Lung (tissue), 12 donors: ENCODE results near the gene TMEM178B. TPM values are rescaled to one million over a fixed set of nuclear protein-coding genes. Genes with fewer than 3 reads are reported as not detected.

Experiments used
- ATAC-seq: fragments of 200-7000 bp; cut with Tn5 transposase; one replicate; pipeline ENCODE4 v1.9.1; 2020; ENCODE audit warnings: moderate number of reproducible peaks; ENCODE audit not compliant: insufficient read depth, low FRiP score
- DNase-seq, 3 donors: peaks; one replicate each; pipeline ENCODE4 v3.0.0-alpha.2; 2013 to 2017
- H3K27ac ChIP-seq, 2 donors: one replicate each; pipeline ENCODE4 v1.5.1; 2013; ENCODE audit warnings: mild to moderate bottlenecking in 2 of 2, moderate library complexity in 2 of 2, control low read depth in 1 of 2, inconsistent platforms in 1 of 2, low read depth in 1 of 2, low read length in 1 of 2
- H3K27me3 ChIP-seq, 3 donors: one replicate each; pipeline ENCODE4 v1.5.1; 2013; ENCODE audit warnings: low read length in 2 of 3; ENCODE audit not compliant: control insufficient read depth in 3 of 3, insufficient read depth in 3 of 3
- H3K36me3 ChIP-seq, 4 donors: one replicate each; pipeline ENCODE4 v1.5.1; 2013; ENCODE audit warnings: low read length in 4 of 4, mild to moderate bottlenecking in 1 of 4, moderate library complexity in 1 of 4; ENCODE audit not compliant: control insufficient read depth in 4 of 4, insufficient read depth in 4 of 4
- H3K4me1 ChIP-seq, 5 donors: one replicate each; pipeline ENCODE4 v1.5.1; 2013; ENCODE audit warnings: low read length in 5 of 5, mild to moderate bottlenecking in 2 of 5, moderate library complexity in 1 of 5; ENCODE audit not compliant: control insufficient read depth in 5 of 5, insufficient read depth in 5 of 5
- H3K4me3 ChIP-seq: one replicate; pipeline ENCODE4 v1.5.1; 2013; ENCODE audit warnings: mild to moderate bottlenecking, control low read depth, moderate library complexity
- H3K9ac ChIP-seq, 2 donors: one replicate each; pipeline ENCODE4 v1.5.1; 2013; ENCODE audit warnings: low read length in 2 of 2, control low read depth in 1 of 2; ENCODE audit not compliant: insufficient read depth in 1 of 2
- H3K9me3 ChIP-seq, 4 donors: one replicate each; pipeline ENCODE4 v1.5.1; 2013; ENCODE audit warnings: low read length in 3 of 4, mild to moderate bottlenecking in 1 of 4, moderate library complexity in 1 of 4; ENCODE audit not compliant: control insufficient read depth in 4 of 4, insufficient read depth in 3 of 4
- WGBS, 2 donors: extraction: QIAGEN DNeasy Blood & Tissue Kit; methylation state at CpG; one replicate each; pipeline ENCODE4 v1.1.7; 2013; 5-methylcytosine and 5-hydroxymethylcytosine counted together
- polyA plus RNA-seq, 2 donors: library from polyadenylated mRNA; stranded (reverse); fragments of 200-250 nt; gene quantifications; one replicate each; pipeline ENCODE4 v1.2.1, GENCODE V29; 2013
- total RNA-seq, 2 donors: library from RNA; depleted of rRNA in 1 of 2; stranded (reverse); fragments of >200 nt in 1 of 2; gene quantifications; one replicate each; pipeline ENCODE4 v1.2.1, GENCODE V29; 2014 to 2021
- TF ChIP-seq, protein P1 (sequence below): IDR thresholded peaks from 2 replicates; pipeline ENCODE4 v1.5.1; 2012; ENCODE audit warnings: mild to moderate bottlenecking; ENCODE audit errors: control extremely low read depth, extremely low read depth
- donor health status: control.
- donor health status: control.
- donor health status: Bipolar disorder and iron deficiency.
- donor health status: healthy.
- donor health status: DM: yes; HTN: yes; CAD: no.

The TMEM178B gene
- total and polyA plus RNA-seq, 4 donors: 0.04 to 2.4 (median 0.48) TPM

DNA sequence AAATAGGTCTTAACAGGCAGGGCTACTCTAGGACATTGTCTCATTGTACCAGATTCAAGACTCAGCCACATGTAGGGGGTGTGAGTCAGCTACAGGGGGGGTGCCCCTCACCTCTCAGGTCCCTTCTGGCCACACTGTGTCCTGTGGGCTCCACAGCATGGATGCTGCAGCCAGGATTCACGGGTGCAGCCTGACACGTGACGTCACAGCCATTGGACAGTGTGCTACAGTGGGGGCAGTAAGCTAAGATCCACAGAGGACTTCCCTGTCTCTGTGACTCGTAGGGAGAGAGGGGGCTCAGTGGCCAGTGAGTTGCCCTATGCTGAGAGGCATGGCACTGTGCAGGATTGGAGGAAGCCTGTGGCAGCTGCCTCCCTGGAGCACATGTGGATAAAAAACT is 77.9 kb downstream of the TMEM178B start:
- no peak overlapping the region for H3K9ac ChIP-seq
- TF ChIP-seq, protein P1, sequence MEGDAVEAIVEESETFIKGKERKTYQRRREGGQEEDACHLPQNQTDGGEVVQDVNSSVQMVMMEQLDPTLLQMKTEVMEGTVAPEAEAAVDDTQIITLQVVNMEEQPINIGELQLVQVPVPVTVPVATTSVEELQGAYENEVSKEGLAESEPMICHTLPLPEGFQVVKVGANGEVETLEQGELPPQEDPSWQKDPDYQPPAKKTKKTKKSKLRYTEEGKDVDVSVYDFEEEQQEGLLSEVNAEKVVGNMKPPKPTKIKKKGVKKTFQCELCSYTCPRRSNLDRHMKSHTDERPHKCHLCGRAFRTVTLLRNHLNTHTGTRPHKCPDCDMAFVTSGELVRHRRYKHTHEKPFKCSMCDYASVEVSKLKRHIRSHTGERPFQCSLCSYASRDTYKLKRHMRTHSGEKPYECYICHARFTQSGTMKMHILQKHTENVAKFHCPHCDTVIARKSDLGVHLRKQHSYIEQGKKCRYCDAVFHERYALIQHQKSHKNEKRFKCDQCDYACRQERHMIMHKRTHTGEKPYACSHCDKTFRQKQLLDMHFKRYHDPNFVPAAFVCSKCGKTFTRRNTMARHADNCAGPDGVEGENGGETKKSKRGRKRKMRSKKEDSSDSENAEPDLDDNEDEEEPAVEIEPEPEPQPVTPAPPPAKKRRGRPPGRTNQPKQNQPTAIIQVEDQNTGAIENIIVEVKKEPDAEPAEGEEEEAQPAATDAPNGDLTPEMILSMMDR: no peak
- ATAC-seq: peak; percentile 11
- no peaks in the 10 kb centered on the region for H3K36me3 ChIP-seq
- DNase-seq: no peak
- H3K4me1 ChIP-seq: peaks cover 0 to 5% (median 0%) of the 10 kb centered on the region in 5 donors
- no peak overlapping the region for H3K27ac ChIP-seq
- WGBS, 2 donors: 80 to 88% methylated on average over 4 of the region's 4 CpGs
- no peak overlapping the region for H3K4me3 ChIP-seq
- peaks cover 0 to 2% (median 0%) of the 10 kb centered on the region in 4 donors for H3K9me3 ChIP-seq
- H3K27me3 ChIP-seq: no peaks in the 10 kb centered on the region

DNA sequence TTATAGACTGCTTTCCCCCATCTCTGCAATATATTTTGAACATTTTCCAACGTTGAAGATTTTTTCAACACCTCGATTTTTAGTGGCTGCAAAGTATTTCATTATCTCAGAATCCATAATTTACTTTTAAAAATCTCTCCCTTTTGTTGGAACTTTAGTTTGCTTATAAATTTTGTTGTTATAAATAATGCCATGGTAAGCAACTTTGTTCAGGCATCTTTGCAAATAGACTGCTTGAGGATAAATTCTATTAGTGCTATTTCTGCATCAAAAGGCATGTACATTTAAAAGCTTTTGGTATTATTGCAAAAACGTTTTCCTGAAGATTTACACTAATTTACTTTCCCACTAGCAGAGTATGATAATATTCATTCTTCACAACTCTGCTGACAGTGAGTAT is 79.4 kb downstream of the TMEM178B start:
- H3K9ac ChIP-seq: no peak overlapping the region
- no peak for ATAC-seq
- WGBS, 2 donors: 43 to 60% methylated on average over 3 of the region's 3 CpGs
- H3K4me1 ChIP-seq: peaks cover 0 to 5% (median 0%) of the 10 kb centered on the region in 5 donors
- no peak overlapping the region for H3K4me3 ChIP-seq
- H3K27ac ChIP-seq: no peak overlapping the region
- peak in 1 of 3 donors; percentile 14 for DNase-seq
- no peaks in the 10 kb centered on the region for H3K9me3 ChIP-seq
- no peaks in the 10 kb centered on the region for H3K27me3 ChIP-seq
- TF ChIP-seq, protein P1: no peak
- H3K36me3 ChIP-seq: no peaks in the 10 kb centered on the region

DNA sequence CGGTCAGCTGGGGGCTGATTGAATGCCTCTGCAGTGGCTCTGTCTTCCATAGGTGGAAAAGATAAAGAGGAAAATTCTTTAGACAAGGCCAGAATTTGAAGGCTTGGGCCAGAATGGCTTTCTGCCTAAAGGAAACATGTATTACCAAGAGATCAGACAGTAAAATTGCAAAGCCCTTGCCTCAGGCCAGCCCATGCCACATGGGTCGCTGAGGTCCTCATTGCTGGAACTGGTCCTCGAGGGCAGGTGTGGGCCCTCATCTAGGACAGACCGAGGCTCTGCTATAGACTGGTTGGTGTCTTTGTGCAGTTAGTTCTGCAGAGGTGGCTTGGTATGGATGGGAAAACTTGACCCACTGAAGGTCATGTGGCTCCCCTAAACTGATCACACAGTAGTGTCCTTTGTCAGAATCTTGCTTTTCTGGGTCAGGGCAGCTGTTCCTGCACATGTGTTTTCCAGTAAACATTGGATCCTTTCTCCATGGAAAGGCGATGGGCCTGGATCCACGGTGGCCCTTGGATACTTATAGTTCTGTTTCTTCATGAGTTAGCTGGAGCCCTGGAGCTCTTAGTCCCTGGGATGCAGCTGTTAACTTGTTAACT is 80.4 kb downstream of the TMEM178B start:
- H3K27me3 ChIP-seq: no peaks in the 10 kb centered on the region
- peaks cover 0 to 6% (median 0%) of the 10 kb centered on the region in 5 donors for H3K4me1 ChIP-seq
- no peaks in the 10 kb centered on the region for H3K9me3 ChIP-seq
- 80 to 83% methylated on average over 6 of the region's 6 CpGs for WGBS, 2 donors
- H3K27ac ChIP-seq: no peak overlapping the region
- H3K36me3 ChIP-seq: no peaks in the 10 kb centered on the region
- no peak overlapping the region for H3K9ac ChIP-seq
- ATAC-seq: no peak
- DNase-seq: no peak
- TF ChIP-seq, protein P1: no peak
- no peak overlapping the region for H3K4me3 ChIP-seq

DNA sequence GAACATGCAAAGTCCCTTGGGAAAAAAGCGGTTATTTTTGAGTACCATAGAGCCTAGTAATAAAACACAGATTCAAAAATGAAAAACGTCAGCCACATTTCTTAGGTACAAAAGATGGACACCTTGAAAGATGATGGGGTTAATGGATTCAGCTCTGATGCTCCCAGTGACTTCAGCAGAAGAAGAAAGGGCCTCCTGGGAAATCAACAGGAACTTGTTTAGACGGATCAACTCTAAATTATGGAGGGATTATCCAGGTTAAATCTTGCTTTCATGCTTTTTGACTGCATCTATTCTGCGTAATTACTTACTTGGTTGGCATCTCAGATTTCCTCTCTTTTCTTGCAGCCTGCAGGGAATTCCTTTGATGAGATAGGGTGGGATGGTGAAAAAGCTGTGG is 82.5 kb downstream of the TMEM178B start:
- no peak overlapping the region for H3K27ac ChIP-seq
- ATAC-seq: no peak
- H3K4me3 ChIP-seq: no peak overlapping the region
- H3K36me3 ChIP-seq: no peaks in the 10 kb centered on the region
- WGBS, 2 donors: 76 to 82% methylated on average over 4 of the region's 4 CpGs
- TF ChIP-seq, protein P1: no peak
- DNase-seq: no peak
- peaks cover 0 to 6% (median 0%) of the 10 kb centered on the region in 5 donors for H3K4me1 ChIP-seq
- no peak overlapping the region for H3K9ac ChIP-seq
- no peaks in the 10 kb centered on the region for H3K9me3 ChIP-seq
- H3K27me3 ChIP-seq: no peaks in the 10 kb centered on the region
